ENCODE measurements around the gene LGALS13.

- TF ChIP-seq CTCF (IDR thresholded peaks at IDR 0.05) (no peak), POLR2A (IDR thresholded peaks at IDR 0.05) (no peak)
Measured at GRCh38 chr19:39603825-39604224, 1.5 kb downstream of the LGALS13 start.
